T-helper 2 cell treated with Interferon-gamma antibody and Interleukin-4, amounts not matched to agents 100 ng/mL and 5 ng/mL, for 36 hours (primary cell): ENCODE data around the gene SYNE1. TPM values are rescaled to one million over a fixed set of nuclear protein-coding genes. Genes with fewer than 3 reads are reported as not detected.
"Not testable (repeated sequence)": the region's sequence is repeated elsewhere in the genome, so short reads cannot be mapped to it uniquely, and the experiment has no call there.

Experiments used
- intact Hi-C: fragments of 100-400 bp; cut with micrococcal nuclease; formaldehyde crosslinking; loops from one replicate; pipeline ENCODE4 v1.15.1; 2023
- total RNA-seq: library from RNA; stranded (reverse); gene quantifications from 2 replicates; pipeline ENCODE4 v1.2.3, GENCODE V29; 2022

Gene SYNE1
- total RNA-seq, 1 donor from 2014 or later = 55.0 TPM

GRCh38 chr6:152435816-152436215 lies 201.3 kb downstream of the SYNE1 start:
- intact Hi-C loops = no loop called here

DNA sequence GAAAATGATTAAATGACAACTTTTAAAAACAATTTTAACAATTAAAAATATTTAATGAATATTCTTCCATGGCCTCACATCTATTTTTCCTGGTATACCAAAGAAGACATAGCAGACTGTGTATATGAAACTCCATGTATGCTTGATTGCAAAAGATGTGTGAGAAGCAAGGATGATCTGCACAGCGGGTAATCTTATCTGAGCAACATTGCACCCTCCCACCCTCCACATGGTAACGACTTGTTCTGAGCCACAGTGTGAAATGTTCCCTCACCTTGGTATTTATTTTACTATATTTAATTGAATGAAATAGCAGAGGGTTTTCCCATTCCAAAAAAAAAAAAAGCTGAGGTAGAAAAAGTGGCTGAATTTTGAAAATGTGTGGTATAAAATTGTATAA lies 204.4 kb downstream of the SYNE1 start:
- intact Hi-C loops = no loop called here

DNA sequence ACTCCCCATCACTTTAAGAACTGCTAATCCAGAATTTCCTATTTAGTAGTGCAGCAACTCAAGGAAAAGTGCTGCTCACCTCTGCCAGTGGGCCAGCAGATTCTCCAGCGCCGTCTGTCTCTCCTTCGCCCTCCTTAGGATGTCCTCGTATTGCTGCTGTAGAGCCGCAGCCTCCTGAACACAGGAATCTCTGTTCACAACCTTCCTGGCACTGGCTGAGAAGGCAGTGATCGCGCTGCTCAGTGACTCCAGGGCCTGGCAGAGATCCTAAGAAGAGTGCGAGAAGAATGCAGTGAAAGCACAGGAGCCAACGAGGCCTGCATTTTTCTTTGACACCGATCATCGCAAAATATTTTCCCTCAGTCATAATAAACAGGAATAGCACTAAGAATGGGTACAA lies 209.0 kb downstream of the SYNE1 start:
- intact Hi-C loops = no loop called here

DNA sequence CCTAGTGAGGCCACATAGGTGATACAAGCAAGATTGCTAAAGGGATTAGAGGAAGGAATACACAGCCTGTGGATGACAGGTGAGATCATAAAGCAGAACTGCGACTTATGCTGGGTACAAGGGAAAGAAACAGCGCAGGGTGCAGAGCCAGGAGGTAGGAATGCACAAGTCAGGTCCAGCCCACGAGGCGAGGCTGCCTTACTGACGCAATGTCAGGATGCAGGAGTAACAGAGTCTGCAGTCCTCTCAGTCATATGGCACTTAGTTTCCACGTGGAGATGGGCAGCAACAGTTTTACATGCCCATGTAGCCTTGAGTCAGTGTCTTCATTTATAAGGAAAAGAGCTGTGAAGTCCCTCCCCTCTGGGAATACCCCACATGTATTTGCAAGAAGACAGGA lies 210.9 kb downstream of the SYNE1 start:
- intact Hi-C loops = no loop called here

GRCh38 chr6:152423216-152424103 lies 213.7 kb downstream of the SYNE1 start:
- intact Hi-C loops = no loop called here

GRCh38 chr6:152421496-152421895 lies 215.7 kb downstream of the SYNE1 start:
- intact Hi-C loops = not testable (repeated sequence)

GRCh38 chr6:152420696-152421095 lies 216.5 kb downstream of the SYNE1 start:
- intact Hi-C loops = no loop called here

DNA sequence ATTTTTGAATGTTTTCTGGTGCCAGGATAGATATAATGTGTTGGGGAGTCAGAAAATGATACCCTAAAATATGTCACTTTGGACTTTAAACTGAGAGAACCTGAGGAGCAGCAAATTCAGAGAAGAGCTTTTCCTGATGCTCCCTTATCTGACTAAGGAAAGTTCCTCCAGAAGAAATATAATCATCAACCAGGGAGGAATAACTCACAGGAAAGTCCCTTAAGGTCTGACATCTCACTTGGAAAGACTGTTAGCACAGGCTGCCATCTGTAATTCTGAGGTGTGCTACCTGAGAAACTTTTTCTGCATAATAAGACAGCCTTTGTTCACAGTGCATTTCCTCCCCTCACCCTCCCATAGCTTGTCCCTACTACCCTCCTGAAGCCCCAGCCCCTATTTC lies 218.6 kb downstream of the SYNE1 start:
- intact Hi-C loops = no loop called here

- intact Hi-C loops = no loop called here
Observed at GRCh38 chr6:152416652-152417051, 220.5 kb downstream of the SYNE1 start.

GRCh38 chr6:152404936-152405595 lies 232.1 kb downstream of the SYNE1 start:
- intact Hi-C loops = no loop called here

DNA sequence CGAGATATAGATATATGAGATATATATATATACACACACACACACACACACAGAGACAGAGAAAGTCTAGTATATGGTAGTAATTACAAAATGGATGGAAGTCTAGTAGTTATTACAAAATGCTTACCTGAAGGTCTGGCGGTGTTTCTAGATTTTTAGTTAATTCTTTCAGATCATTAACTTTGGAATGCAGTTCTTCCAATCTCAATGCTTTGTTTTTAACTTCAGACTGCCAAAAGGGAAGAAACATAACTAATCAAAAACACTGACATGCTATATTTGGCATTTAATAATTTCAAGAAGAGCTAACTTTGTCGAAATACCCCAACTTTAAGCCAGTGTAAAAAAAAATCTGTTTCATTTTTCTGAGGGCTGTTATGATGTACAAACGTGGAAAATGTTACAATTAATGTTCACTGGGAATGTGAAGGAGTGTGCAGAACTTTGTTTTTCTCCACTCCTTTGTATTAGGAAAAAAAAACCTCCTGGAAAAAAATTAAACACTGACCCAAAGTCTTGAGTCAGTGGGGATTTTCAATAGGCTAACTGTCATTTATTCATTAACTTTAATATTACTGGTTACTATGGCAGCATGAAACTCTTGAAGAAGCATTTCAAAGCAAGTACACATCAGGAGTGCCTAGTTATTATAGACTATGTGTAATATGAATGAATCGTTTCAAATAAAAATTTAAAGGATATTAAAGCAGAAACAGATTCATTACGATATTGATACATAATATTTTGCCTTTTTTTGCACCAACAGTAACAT lies 232.9 kb downstream of the SYNE1 start:
- intact Hi-C loops = no loop called here

DNA sequence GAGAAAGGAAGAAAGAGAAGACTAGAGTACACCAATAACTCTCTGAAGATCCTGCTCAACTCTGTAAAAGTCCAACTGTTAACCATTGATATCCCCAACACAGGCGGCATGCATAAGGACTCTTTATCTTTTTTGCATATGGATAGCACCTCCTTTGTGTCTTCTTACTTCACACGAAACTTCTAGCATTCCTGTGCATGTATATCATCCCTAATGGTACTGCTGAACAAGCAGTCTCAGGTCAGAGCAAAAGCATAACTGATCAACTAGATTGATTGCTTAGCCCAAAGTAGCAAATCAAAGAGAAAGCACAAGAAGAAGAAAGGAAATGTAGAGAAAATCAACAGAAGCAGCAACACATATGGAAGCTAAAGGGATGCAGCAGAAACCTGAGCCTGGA lies 234.4 kb downstream of the SYNE1 start:
- intact Hi-C loops = no loop called here

- intact Hi-C loops = no loop called here
Observed at GRCh38 chr6:152401978-152402377, 235.2 kb downstream of the SYNE1 start.

DNA sequence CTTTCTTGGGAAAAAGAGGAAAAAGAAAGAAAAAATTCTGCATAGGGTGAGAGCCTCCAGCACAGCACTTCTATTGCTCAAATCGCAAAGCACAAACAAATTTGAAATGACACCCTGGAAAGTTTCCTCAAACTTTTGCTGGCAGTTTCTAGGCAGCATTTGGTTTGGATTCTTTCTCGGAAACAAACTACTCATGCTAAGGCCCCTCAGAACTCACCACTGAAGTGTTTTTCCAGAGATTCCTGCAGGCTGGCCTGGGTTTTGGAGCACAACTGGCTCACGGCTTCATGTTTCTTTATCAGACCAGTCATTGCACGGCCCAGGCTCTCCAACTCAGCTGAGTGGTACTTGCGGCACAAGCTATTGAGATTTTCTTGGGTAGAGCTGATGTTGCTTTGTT lies 237.8 kb downstream of the SYNE1 start:
- intact Hi-C loops = no loop called here

- intact Hi-C loops = no loop called here
Observed at GRCh38 chr6:152398993-152399392, 238.2 kb downstream of the SYNE1 start.

DNA sequence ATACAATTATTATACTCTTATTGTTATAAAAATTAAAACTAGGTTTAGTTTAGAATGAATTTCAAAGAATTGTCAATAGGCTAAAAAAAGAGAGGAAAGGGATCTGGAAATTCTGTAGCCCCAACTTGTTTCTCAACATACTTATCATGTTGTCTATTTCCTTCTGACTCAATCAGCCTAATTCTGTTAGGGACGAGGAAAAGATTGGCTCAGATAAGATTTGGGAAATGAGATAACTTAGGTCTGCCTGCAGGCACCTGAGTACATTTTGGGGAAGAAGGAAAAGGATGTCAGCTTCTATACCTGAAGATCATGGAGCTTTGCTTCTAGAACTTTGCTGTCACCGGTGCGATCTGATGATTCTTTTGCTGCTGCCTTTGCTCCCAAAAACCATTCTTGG lies 238.8 kb downstream of the SYNE1 start:
- intact Hi-C loops = no loop called here

- intact Hi-C loops = no loop called here
Observed at GRCh38 chr6:152394303-152394702, 242.9 kb downstream of the SYNE1 start.

GRCh38 chr6:152391179-152391880 lies 245.8 kb downstream of the SYNE1 start:
- intact Hi-C loops = no loop called here

DNA sequence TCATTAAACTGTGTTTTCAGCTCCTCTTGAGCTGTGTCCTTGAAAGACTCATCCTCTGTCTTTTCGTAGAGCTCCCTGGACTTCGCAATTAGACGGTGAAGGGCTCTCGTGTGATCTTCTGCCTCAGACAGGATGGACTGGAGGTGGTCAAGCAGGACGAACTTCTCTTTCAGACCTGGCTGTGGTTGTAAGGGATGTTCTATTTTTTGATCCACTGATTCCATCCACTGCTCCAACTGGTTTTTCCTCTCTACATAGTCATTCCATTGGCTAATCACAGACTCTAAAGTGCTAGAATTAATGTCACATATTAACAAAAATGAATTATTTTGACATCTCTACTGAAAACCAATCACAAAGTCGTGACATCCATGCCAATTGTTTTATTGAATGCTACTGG lies 250.1 kb downstream of the SYNE1 start:
- intact Hi-C loops = no loop called here

DNA sequence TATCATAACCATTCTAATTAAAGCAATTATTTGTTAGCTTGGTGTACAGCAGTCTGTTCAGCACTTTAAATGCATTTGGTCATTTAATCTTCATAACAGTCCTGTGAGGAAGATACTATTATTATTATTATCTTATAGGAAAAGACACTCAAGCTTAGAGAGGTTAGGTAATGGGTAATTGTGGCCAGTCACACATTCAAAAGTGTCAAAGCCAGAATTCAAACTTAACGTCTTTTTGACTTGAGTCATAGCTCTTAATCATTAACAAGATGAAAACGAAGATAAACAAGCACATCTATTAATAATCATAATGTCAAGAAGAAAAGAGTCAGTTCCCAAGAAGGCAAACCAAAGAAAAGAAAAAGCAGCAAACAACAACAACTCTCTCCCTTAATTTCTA lies 251.0 kb downstream of the SYNE1 start:
- intact Hi-C loops = no loop called here
